Dedifferentiated amniotic fluid mesenchymal stem cell (primary cell): ENCODE data around the gene GTF2I.
"Not testable (repeated sequence)": the region's sequence is repeated elsewhere in the genome, so short reads cannot be mapped to it uniquely, and the experiment has no call there.

Source experiments
- DNase-seq: peaks from one replicate; pipeline ENCODE4 v3.0.0-alpha.2; 2016; ENCODE audit errors: extremely low spot score

The GTF2I gene

DNA sequence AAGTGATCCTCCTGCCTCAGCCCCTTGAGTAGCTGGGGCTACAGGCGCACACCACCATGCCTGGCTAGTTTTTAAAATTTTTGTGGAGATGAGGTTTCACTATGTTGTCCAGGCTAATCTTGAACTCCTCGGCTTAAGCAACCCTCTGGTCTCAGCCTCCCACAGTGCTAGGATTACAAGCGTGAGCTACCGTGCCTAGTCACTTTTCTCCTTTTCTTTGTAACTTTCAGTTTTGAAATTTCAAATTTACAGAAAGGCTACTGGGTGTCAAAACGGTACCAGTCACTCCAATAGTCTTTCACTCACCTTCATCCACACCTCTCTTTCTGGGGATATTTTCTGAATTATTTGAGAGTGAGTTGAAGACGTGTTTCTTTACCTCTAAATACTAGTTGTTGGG, 117.6 kb downstream of the GTF2I start:
- DNase-seq: not testable (repeated sequence)

- DNase-seq: not testable (repeated sequence)
Measured at GRCh38 chr7:74779053-74779452, 121.5 kb downstream of the GTF2I start.

GRCh38 chr7:74781746-74782145, 124.2 kb downstream of the GTF2I start:
- DNase-seq: not testable (repeated sequence)

DNA sequence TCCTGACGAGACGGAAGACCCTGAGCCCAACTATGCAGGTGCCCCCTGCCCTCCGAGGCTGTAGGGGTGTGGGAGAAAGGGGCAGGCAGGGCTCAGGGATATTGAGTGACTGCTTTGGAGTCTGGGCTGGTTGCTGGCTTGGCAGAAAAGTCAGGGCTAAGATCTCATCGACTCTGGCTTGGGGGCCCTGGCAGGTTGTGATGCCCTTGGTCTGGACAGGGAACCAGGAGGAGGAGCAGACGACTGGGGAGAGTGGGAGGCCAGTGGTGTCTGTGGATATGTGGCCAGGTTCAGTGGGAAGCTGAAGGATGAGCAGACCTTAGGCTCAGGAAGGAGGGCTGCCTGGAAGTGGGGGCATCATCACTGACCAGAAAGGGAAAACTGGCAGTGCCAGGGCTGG, 126.1 kb downstream of the GTF2I start:
- DNase-seq: not testable (repeated sequence)

- peak; percentile 51 for DNase-seq
Measured at GRCh38 chr7:74788369-74789150, 131.0 kb downstream of the GTF2I start.

GRCh38 chr7:74789200-74789736, 131.8 kb downstream of the GTF2I start:
- not testable (repeated sequence) for DNase-seq

GRCh38 chr7:74797848-74798622, 140.5 kb downstream of the GTF2I start:
- not testable (repeated sequence) for DNase-seq

DNA sequence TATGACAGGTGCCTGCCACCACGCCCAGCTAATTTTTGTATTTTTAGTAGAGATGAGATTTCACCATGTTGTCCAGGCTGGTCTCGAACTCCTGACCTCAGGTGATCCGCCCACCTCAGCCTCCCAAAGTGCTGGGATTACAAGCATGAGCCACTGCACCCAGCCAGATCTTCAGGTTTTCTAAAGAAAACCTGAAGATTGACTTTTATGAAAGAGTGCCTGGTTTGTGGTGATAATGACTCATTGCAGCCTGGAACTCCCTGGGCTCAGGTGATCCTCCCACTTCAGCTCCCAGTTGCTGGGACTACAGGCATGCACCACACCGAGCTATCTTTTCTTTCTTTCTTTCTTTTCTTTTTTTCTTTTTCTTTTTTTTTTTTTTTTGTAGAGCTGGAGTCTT, 141.1 kb downstream of the GTF2I start:
- DNase-seq: not testable (repeated sequence)
